ENCODE data around the gene DOLPP1.
A peak's percentile ranks its signal among the peaks of the same experiment; 100 is the strongest.

The DOLPP1 gene

GRCh38 chr9:129063061-129063460 lies 17.9 kb upstream of the DOLPP1 start:
- DNase-seq, result no peak

- no peak for DNase-seq
These were observed 16.4 kb upstream of the DOLPP1 start for GRCh38 chr9:129064499-129064908.

GRCh38 chr9:129068110-129068509 lies 12.8 kb upstream of the DOLPP1 start:
- DNase-seq, result no peak

- DNase-seq, result peak in 38 of 58 donors; percentile 3 to 72 (median 28)
These were observed 11.7 kb upstream of the DOLPP1 start for GRCh38 chr9:129068990-129069861.

- no peak for DNase-seq
These were observed 10.9 kb upstream of the DOLPP1 start for GRCh38 chr9:129069862-129070641.

GRCh38 chr9:129070696-129071525 lies 10.0 kb upstream of the DOLPP1 start:
- DNase-seq, result no peak

GRCh38 chr9:129071526-129072126 lies 9.3 kb upstream of the DOLPP1 start:
- no peak for DNase-seq

- no peak for DNase-seq
These were observed 8.7 kb upstream of the DOLPP1 start for GRCh38 chr9:129072171-129072570.

GRCh38 chr9:129073404-129073803 lies 7.5 kb upstream of the DOLPP1 start:
- no peak for DNase-seq

- DNase-seq, result no peak
These were observed 6.8 kb upstream of the DOLPP1 start for GRCh38 chr9:129074106-129074505.

- no peak for DNase-seq
These were observed 4.8 kb upstream of the DOLPP1 start for GRCh38 chr9:129075996-129076639.

- DNase-seq, result no peak
These were observed 4.3 kb upstream of the DOLPP1 start for GRCh38 chr9:129076640-129077037.

- DNase-seq, result no peak
These were observed 3.7 kb upstream of the DOLPP1 start for GRCh38 chr9:129077236-129077635.

- DNase-seq, result no peak
These were observed 2.0 kb upstream of the DOLPP1 start for GRCh38 chr9:129078691-129079503.

- no peak for DNase-seq
These were observed 1.1 kb upstream of the DOLPP1 start for GRCh38 chr9:129079829-129080228.

GRCh38 chr9:129080298-129080600 lies 662 bp upstream of the DOLPP1 start:
- DNase-seq, result no peak

GRCh38 chr9:129081388-129081904 lies 535 bp downstream of the DOLPP1 start:
- DNase-seq, result peak in 4 of 58 donors; percentile 41 to 66 (median 50)

GRCh38 chr9:129084087-129084486 lies 3.2 kb downstream of the DOLPP1 start:
- no peak for DNase-seq

GRCh38 chr9:129089246-129089645 lies 8.3 kb downstream of the DOLPP1 start:
- DNase-seq, result no peak

All from anterior cingulate cortex (tissue), 58 donors.